Activated CD4-positive, alpha-beta T cell treated with anti-CD3 and anti-CD28 coated beads, Interleukin-2, amount 50 U/mL, for 16 hours (primary cell): ENCODE results near the gene GDE1.

Source experiments
- DNase-seq: peaks from one replicate; pipeline ENCODE4 v3.0.0-alpha.2; 2020

Gene GDE1

GRCh38 chr16:19523559-19524355 lies 1.9 kb upstream of the GDE1 start, which contains the start of gene CCP110:
TSS of gene CCP110 (plus strand) at chr16:19523942. CDS start at chr16:19527882, 3,940 bp downstream.
- DNase-seq, result peak; percentile 97

DNA sequence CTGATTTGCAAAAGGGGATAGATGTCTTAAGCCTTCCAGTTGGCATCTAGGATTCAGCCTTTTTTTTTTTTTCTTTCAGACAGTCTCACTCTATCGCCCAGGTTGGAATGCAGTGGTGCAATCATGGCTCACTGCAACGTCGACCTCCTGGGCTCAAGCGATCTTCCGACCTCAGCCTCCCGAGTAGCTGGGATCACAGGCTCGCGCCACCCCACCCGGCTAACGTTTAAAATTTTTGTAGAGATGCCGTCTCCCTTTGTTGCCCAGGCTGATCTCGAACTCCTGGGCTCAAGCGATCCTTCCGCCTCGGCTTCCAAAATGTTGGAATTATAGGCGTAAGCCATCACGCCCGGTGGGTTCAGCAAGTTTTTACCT lies 1.3 kb upstream of the GDE1 start:
- no peak for DNase-seq

DNA sequence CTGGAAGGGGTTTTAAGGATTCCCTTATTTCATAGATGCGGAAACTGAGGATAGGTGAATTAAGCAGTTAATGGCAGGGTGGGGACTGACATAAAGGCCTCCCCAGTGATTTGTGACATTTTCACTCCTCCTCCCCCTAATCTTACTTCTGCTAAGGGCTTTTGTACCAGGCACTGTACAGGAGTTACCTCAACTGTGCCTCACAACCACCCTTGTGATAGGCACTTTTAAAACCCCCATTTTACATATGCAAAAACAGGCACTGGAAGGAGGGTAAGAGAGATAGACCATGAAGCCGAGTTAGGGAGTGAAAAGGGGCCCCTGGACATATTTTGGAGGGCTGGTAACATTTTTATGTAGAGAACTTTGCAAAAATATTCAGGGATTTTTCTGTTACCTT lies 862 bp upstream of the GDE1 start:
- DNase-seq, result no peak

DNA sequence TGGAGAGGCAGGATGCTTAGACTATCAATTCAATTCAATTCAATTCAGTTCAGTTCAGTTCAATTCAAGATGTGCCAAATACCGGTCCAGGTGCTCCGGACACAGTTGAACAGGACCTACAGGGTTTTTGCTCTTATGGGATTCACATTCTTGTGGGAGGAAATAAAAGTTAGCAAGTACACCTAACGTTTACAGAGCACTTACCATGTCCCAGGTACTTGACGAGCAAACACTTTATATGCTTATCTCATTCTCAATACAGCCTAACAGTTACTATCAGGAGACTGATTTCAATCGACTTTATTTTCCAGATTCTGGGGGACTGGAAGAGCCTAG lies 467 bp upstream of the GDE1 start:
- DNase-seq, result no peak

DNA sequence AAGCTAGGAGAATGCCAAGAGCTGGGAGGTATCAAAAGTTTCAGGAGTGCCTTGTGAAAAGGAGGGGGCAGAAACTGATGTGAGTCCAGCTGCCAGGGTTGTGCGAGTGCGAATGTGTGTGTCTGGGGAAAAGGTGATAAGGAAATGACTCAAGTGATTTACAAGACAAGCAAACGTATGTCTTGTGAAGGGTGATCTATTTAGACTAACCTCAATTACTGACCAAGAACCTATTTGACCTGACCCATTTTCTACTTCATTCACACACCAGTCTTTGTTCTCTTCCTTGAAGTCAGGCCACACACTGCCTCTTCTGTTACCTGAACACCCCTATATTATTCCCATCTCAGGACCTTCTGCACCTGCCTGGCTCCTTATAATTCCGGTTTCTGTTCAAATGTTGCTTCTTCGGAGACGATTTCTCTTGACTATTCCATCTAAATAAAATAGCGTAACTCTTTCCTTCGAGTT lies 1.0 kb downstream of the GDE1 start:
- peak; percentile 42 for DNase-seq

DNA sequence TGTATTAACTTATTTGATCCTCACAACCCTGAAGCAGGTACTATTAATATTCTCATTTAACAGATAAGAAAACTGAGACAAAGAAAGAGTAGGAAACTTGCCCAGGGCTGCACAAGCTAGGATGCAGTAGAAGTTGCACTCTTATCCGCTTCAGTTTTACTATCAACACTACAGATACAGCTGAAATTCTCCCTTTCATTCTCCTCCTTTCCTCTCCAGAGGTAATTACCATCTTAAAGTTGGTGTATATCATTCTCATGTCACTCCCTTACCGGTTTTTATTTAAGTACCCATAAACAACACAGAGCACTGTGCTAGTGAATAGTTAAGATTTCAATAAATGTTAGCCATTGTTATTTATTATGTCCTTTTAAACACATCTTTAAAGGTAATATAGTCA lies 3.5 kb downstream of the GDE1 start:
- no peak for DNase-seq

DNA sequence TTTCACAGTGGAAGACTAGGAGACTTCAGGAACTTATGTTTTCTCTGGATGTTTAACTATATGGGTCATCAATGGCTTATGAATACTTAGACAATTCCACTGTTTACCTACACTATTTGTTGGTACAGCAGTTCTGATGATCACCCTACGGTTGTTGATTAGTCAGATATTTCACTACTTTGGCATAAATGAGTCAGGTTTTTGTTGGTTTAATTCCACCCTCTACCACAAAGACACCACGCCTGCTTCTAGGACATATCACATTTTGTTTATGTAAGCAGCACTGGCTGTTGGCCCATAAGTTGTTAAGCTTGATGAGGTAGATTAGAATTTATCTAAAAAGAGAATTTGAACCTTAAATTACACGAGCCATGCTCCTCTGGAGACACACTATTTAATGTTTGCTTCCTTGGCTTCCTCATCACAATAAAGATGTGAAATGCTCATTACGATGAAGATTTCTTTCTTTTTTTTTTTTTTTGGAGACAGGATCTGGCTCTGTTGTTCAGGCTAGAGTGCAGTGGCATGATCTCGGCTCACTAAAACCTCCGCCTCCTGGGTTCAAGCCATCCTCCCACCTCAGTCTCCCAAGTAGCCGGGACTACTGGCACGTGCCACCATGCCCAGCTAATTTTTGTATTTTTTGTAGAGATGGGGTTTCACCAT lies 4.3 kb downstream of the GDE1 start:
- DNase-seq, result peak; percentile 79

DNA sequence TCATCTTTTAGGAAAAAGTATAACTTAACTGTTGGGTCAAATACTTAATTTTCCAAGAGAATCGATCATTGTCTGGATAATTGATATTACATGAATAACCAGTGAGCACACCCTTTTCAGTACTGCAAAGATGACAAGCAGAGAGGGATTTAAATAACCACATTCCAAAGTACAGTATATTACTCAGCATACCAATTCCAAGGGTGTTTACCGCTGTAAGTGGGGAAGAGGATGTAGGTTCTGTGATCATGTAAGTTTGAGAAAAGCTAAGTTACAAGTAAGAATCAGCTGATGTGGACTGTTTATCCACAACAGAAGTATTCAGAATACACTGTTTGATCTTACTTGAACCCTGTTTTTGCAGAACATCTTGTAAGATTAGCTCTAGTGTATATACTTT lies 6.1 kb downstream of the GDE1 start:
- DNase-seq, result no peak

GRCh38 chr16:19513377-19514053 lies 8.4 kb downstream of the GDE1 start:
- no peak for DNase-seq

GRCh38 chr16:19512297-19512696 lies 9.6 kb downstream of the GDE1 start:
- DNase-seq, result no peak

- no peak for DNase-seq
Observed at GRCh38 chr16:19507867-19508266, 14.0 kb downstream of the GDE1 start.

GRCh38 chr16:19506965-19507364 lies 14.9 kb downstream of the GDE1 start:
- DNase-seq, result no peak

DNA sequence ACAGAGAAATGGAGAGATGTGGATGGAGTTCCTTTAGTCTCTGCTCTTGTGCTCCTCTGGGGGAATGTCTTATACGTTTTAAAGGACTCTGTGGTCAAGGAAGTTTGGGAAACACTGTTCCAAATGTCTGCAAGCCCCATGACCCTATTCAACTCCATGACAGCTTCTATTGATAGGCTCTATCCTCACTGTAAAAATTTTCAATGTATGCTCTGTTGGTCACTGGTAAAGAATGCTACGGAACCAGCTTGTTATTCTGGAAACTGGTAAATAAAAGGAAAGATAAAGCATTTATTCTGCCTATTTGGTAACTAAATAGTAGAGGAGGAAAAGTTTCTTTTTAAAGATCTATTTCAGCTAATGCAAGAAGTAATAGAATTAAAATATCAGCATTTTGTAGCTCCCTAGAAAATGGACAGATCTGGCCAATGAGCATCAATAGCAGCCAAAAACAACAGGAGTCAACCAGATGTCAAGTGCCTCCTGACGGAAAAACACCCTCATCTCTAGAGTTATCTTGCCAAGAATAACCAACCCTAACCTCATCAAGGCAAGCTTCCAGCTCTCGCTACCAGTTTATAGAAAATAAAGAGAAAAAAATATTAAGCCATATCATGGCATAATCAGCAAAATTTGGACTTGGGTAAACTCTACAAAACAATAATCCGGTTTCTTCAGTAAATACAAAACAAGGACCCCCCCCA lies 16.1 kb downstream of the GDE1 start:
- DNase-seq, result no peak

- DNase-seq, result no peak
Observed at GRCh38 chr16:19503461-19504075, 18.3 kb downstream of the GDE1 start.

DNA sequence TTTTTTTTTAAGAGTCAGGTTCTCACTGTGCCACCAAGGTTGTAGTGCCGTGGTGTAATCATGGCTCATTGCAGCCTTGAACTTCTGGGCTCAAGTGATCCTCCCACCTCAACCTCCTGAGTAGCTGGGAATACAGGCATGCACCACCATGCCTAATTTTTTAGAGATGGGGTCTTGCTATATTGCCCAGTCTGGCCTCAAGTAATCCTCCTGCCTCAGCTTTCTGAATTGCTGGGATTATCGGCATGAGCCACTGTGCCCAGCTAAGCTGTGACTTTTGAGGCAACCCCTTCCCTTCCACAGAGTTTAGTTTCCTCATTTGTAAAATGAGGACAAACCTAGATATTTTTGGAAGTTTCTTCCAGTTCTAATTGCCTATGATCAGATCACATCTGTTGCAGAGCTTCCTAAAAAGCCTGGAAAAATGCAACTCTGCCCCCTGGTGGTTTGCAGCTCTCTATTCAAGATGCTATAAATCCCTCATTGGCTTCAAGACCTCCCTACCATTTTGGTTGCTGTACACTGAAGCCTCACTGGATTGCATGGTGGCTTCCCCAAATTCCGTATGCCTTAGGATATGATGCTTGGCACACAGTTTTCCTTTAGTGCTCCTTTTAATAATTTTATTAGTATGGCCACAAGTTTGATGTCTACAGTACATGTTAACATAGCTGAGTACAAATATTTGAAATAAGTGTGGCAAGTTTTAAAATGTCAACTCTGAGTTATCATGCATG lies 19.3 kb downstream of the GDE1 start:
- peak; percentile 66 for DNase-seq

DNA sequence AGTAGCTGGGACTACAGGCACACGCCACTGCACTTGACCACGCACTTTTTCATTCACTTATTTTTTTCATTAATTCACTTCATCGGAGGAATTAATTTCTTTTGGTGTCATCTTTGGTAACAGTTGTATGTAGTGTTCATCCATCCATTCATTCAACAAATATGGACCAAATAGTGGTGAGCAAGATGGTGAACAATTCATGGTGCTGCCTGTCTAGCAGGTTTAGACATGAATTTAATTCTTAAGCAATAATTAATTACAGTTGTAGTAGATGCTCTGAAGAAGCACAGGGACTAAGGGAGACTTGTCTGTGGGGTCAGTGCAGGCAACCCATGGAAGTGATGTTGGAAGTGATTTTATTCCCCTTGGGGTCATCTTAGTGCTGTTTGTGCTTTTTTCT lies 22.4 kb downstream of the GDE1 start:
- no peak for DNase-seq

DNA sequence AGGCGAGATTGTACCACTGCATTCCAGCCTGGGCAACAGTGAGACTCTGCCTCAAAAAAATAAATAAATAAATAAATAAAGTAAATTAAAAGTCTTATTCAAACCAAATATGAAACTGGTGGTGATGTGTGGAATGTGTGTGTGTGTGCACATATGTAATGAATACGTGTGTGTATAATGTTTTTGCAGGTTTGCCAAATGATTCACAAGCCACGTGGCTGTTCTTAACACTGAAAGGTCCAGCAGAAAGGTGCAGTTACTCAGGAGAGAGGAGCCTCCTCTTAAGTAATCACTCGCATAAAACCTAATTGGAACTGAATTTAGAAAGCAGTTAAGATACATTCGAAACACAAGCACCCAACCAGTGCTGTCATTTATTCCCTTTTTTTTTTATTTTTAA lies 22.9 kb downstream of the GDE1 start:
- no peak for DNase-seq

- no peak for DNase-seq
Observed at GRCh38 chr16:19497176-19497575, 24.7 kb downstream of the GDE1 start.

DNA sequence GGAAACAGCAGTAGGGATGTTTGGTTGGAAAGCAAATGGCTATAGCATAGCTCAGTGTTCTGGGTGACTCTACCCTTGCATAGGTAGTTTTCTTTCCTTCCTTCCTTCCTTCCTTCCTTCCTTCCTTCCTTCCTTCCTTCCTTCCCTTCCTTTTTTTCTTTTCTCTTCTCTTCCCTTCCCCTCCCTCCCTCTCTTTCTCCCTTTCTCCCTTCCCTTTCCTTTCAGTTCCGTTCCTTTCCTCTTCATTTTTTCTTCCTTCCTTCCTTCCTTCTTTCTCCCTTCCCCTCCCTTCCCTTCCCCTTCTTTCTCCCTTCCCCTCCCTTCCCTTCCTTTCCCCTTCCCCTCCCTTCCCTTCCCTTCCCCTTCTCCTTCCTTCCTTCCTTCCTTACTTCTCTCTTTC lies 31.3 kb downstream of the GDE1 start:
- no peak for DNase-seq

- no peak for DNase-seq
Observed at GRCh38 chr16:19488213-19488640, 33.7 kb downstream of the GDE1 start.

DNA sequence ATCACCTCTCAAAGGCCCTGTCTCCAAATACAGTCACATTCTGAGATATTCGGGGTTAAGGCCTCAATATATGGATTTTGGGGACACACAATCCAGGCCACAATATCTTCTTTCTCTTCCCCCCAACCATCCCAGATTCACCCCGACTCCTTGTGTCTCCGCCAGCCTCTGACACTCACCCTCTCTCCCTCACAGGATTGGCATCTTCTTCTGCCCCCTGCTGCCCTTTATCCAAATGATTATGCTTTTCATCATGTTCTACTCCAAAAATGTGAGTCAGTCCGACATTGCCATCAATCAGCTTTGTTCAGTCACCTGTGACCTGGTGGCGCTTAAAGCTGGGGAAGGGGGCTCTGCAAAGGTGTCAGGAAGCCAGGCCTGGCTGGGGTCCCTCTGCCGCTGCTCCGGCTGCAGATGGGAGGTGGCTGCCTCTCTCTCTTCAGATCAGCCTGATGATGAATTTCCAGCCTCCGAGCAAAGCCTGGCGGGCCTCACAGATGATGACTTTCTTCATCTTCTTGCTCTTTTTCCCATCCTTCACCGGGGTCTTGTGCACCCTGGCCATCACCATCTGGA lies 35.1 kb downstream of the GDE1 start:
- no peak for DNase-seq

DNA sequence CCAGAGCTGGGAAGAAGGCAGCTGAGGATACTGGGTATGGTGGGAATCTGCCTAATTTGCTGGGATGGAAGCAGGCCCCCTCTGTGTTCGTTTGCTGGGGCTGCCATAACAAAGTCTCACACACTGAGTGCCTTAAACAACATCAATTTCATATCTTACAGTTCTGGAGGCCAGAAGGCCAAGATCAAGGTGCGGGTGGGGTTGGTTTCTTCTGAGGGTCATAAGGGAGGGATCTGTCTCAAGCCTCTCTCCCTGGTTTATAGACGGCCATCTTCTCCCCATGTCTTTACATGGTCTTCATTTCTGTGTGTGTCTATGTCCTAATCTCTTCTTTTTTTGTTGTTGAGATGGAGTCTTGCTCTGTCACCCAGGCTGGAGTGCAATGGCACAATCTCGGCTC lies 35.8 kb downstream of the GDE1 start:
- DNase-seq, result no peak
